Measurements from ENCODE around the gene APBA1.

APBA1 gene

GRCh38 chr9:69678843-69679538, 6.8 kb upstream of the APBA1 start:
- H3K4me1 ChIP-seq (ENCODE audit: control insufficient read depth, insufficient read depth, low read length, poor library complexity, severe bottlenecking): no peaks in the 10 kb centered on the region
- no peaks in the 10 kb centered on the region for H3K36me3 ChIP-seq (ENCODE audit: control insufficient read depth, insufficient read depth, low read length)
- no peaks in the 10 kb centered on the region for H3K27me3 ChIP-seq (replicated peaks; ENCODE audit: control insufficient read depth, insufficient read depth, low read length, poor library complexity, severe bottlenecking)
- no peaks in the 10 kb centered on the region for H3K9me3 ChIP-seq (ENCODE audit: control insufficient read depth, low read length)
- no peak overlapping the region for H3K4me3 ChIP-seq (ENCODE audit: insufficient read depth, low read depth, low read length, poor library complexity, severe bottlenecking)
- no peak for DNase-seq
- no peak overlapping the region for H3K27ac ChIP-seq (ENCODE audit: insufficient read depth, low read length, poor library complexity, severe bottlenecking)

- Histone ChIP-seq H3K4me3 (ENCODE audit: insufficient read depth, low read depth, low read length, poor library complexity, severe bottlenecking) (no peak overlapping the region), H3K27me3 (replicated peaks; ENCODE audit: control insufficient read depth, insufficient read depth, low read length, poor library complexity, severe bottlenecking) (no peaks in the 10 kb centered on the region), H3K4me1 (ENCODE audit: control insufficient read depth, insufficient read depth, low read length, poor library complexity, severe bottlenecking) (peaks cover 4% of the 10 kb centered on the region), H3K36me3 (ENCODE audit: control insufficient read depth, insufficient read depth, low read length) (no peaks in the 10 kb centered on the region), H3K27ac (ENCODE audit: insufficient read depth, low read length, poor library complexity, severe bottlenecking) (no peak overlapping the region), H3K9me3 (ENCODE audit: control insufficient read depth, low read length) (no peaks in the 10 kb centered on the region)
- no peak for DNase-seq
Measured at GRCh38 chr9:69677931-69678330, 5.8 kb upstream of the APBA1 start.

GRCh38 chr9:69675563-69675962, 3.4 kb upstream of the APBA1 start:
- DNase-seq: no peak
- Histone ChIP-seq H3K27ac (ENCODE audit: insufficient read depth, low read length, poor library complexity, severe bottlenecking) (no peak overlapping the region), H3K4me1 (ENCODE audit: control insufficient read depth, insufficient read depth, low read length, poor library complexity, severe bottlenecking) (peaks cover 4% of the 10 kb centered on the region), H3K36me3 (ENCODE audit: control insufficient read depth, insufficient read depth, low read length) (no peaks in the 10 kb centered on the region), H3K9me3 (ENCODE audit: control insufficient read depth, low read length) (no peaks in the 10 kb centered on the region), H3K4me3 (ENCODE audit: insufficient read depth, low read depth, low read length, poor library complexity, severe bottlenecking) (no peak overlapping the region), H3K27me3 (replicated peaks; ENCODE audit: control insufficient read depth, insufficient read depth, low read length, poor library complexity, severe bottlenecking) (no peaks in the 10 kb centered on the region)

- no peak overlapping the region for H3K4me3 ChIP-seq (ENCODE audit: insufficient read depth, low read depth, low read length, poor library complexity, severe bottlenecking)
- no peak for DNase-seq
- no peaks in the 10 kb centered on the region for H3K9me3 ChIP-seq (ENCODE audit: control insufficient read depth, low read length)
- no peak overlapping the region for H3K27ac ChIP-seq (ENCODE audit: insufficient read depth, low read length, poor library complexity, severe bottlenecking)
- no peaks in the 10 kb centered on the region for H3K36me3 ChIP-seq (ENCODE audit: control insufficient read depth, insufficient read depth, low read length)
- no peaks in the 10 kb centered on the region for H3K27me3 ChIP-seq (replicated peaks; ENCODE audit: control insufficient read depth, insufficient read depth, low read length, poor library complexity, severe bottlenecking)
- peaks cover 4% of the 10 kb centered on the region for H3K4me1 ChIP-seq (ENCODE audit: control insufficient read depth, insufficient read depth, low read length, poor library complexity, severe bottlenecking)
Measured at GRCh38 chr9:69674716-69675438, 2.7 kb upstream of the APBA1 start.

- peaks cover 4% of the 10 kb centered on the region for H3K4me1 ChIP-seq (ENCODE audit: control insufficient read depth, insufficient read depth, low read length, poor library complexity, severe bottlenecking)
- no peak overlapping the region for H3K4me3 ChIP-seq (ENCODE audit: insufficient read depth, low read depth, low read length, poor library complexity, severe bottlenecking)
- DNase-seq: no peak
- no peaks in the 10 kb centered on the region for H3K9me3 ChIP-seq (ENCODE audit: control insufficient read depth, low read length)
- H3K27ac ChIP-seq (ENCODE audit: insufficient read depth, low read length, poor library complexity, severe bottlenecking): no peak overlapping the region
- H3K27me3 ChIP-seq (replicated peaks; ENCODE audit: control insufficient read depth, insufficient read depth, low read length, poor library complexity, severe bottlenecking): no peaks in the 10 kb centered on the region
- H3K36me3 ChIP-seq (ENCODE audit: control insufficient read depth, insufficient read depth, low read length): no peaks in the 10 kb centered on the region
Measured at GRCh38 chr9:69674112-69674685, 2.0 kb upstream of the APBA1 start.

- Histone ChIP-seq H3K27me3 (replicated peaks; ENCODE audit: control insufficient read depth, insufficient read depth, low read length, poor library complexity, severe bottlenecking) (no peaks in the 10 kb centered on the region), H3K4me1 (ENCODE audit: control insufficient read depth, insufficient read depth, low read length, poor library complexity, severe bottlenecking) (peaks cover 4% of the 10 kb centered on the region), H3K9me3 (ENCODE audit: control insufficient read depth, low read length) (no peaks in the 10 kb centered on the region), H3K36me3 (ENCODE audit: control insufficient read depth, insufficient read depth, low read length) (no peaks in the 10 kb centered on the region), H3K27ac (ENCODE audit: insufficient read depth, low read length, poor library complexity, severe bottlenecking) (no peak overlapping the region), H3K4me3 (ENCODE audit: insufficient read depth, low read depth, low read length, poor library complexity, severe bottlenecking) (peak overlapping the region; percentile 69)
- no peak for DNase-seq
Measured at GRCh38 chr9:69673311-69673640, 1.1 kb upstream of the APBA1 start.

- Histone ChIP-seq H3K4me3 (ENCODE audit: insufficient read depth, low read depth, low read length, poor library complexity, severe bottlenecking) (peak overlapping the region; percentile 69), H3K4me1 (ENCODE audit: control insufficient read depth, insufficient read depth, low read length, poor library complexity, severe bottlenecking) (peaks cover 4% of the 10 kb centered on the region), H3K27ac (ENCODE audit: insufficient read depth, low read length, poor library complexity, severe bottlenecking) (no peak overlapping the region)
Measured at GRCh38 chr9:69672596-69673310, 582 bp upstream of the APBA1 start.

GRCh38 chr9:69671311-69671878, 776 bp downstream of the APBA1 start:
- Histone ChIP-seq H3K4me1 (ENCODE audit: control insufficient read depth, insufficient read depth, low read length, poor library complexity, severe bottlenecking) (peaks cover 4% of the 10 kb centered on the region), H3K36me3 (ENCODE audit: control insufficient read depth, insufficient read depth, low read length) (no peaks in the 10 kb centered on the region), H3K4me3 (ENCODE audit: insufficient read depth, low read depth, low read length, poor library complexity, severe bottlenecking) (peak overlapping the region; percentile 51), H3K27ac (ENCODE audit: insufficient read depth, low read length, poor library complexity, severe bottlenecking) (no peak overlapping the region), H3K27me3 (replicated peaks; ENCODE audit: control insufficient read depth, insufficient read depth, low read length, poor library complexity, severe bottlenecking) (no peaks in the 10 kb centered on the region), H3K9me3 (ENCODE audit: control insufficient read depth, low read length) (no peaks in the 10 kb centered on the region)
- no peak for DNase-seq

More at GRCh38 chr9:69672596-69673310, 582 bp upstream of the APBA1 start:
- Histone ChIP-seq H3K9me3 (ENCODE audit: control insufficient read depth, low read length) (no peaks in the 10 kb centered on the region), H3K27me3 (replicated peaks; ENCODE audit: control insufficient read depth, insufficient read depth, low read length, poor library complexity, severe bottlenecking) (no peaks in the 10 kb centered on the region), H3K36me3 (ENCODE audit: control insufficient read depth, insufficient read depth, low read length) (no peaks in the 10 kb centered on the region)
- peak; percentile 28 to 37 (median 28) for DNase-seq

GRCh38 chr9:69667306-69667705, 4.9 kb downstream of the APBA1 start:
- Histone ChIP-seq H3K27ac (ENCODE audit: insufficient read depth, low read length, poor library complexity, severe bottlenecking) (no peak overlapping the region), H3K36me3 (ENCODE audit: control insufficient read depth, insufficient read depth, low read length) (no peaks in the 10 kb centered on the region), H3K4me3 (ENCODE audit: insufficient read depth, low read depth, low read length, poor library complexity, severe bottlenecking) (no peak overlapping the region), H3K27me3 (replicated peaks; ENCODE audit: control insufficient read depth, insufficient read depth, low read length, poor library complexity, severe bottlenecking) (no peaks in the 10 kb centered on the region), H3K4me1 (ENCODE audit: control insufficient read depth, insufficient read depth, low read length, poor library complexity, severe bottlenecking) (no peaks in the 10 kb centered on the region), H3K9me3 (ENCODE audit: control insufficient read depth, low read length) (no peaks in the 10 kb centered on the region)
- DNase-seq: no peak

Measured in effector memory CD4-positive, alpha-beta T cell (primary cell).